Measurements from ENCODE around the gene LAMA5.

Gene LAMA5

DNA sequence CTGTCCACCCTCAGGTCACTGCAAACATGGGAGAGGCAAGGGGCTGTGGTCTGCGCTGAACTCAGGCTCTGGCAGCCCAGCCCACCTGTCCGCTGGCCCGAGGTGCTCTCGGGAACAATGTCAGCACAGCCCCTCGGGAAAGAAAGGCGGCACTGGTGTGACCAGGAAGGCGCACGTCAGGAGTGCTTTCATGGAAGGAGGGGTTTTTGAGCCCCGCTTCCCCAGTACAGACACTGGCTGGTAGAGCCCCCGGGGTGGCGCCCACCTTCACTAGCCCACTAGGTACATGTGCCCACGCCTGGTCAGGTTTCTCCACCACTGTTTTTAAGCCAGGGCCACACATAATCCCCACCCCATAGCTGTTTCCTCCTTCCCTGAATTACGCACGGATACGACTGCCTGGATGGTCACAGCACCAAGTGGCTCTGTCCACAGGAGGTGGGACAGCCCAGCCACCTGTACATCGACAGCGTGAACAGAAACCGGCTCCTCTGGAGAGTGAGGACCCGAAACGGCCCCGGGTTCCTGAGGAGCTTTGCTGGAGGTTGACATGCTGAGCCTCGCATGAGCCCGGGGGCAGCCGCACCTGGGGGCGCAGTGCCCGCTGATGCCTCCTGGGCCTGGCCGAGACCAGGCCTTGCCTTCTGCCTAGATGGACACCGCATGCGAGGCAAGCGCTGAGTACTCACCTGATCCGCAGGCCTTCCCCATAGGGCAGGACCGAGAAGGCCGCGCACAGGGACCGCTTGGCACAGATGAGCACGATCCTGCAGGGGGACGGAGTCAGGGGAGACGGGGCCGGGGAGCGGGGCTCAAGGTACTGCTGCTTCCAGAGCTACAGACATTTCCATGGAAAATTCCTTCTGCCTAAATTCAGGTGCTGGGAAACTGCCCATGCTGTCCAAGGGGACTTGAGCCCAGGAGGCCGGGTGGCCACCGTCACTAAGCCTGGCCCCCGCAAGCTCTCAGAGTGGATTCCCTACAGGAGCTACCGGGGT lies 27.4 kb upstream of the LAMA5 start:
- H3K27me3 ChIP-seq (replicated peaks; ENCODE audit: control insufficient read depth, insufficient read depth, low read length, poor library complexity, severe bottlenecking) = no peaks in the 10 kb centered on the region

GRCh38 chr20:62393830-62394229 lies 26.7 kb upstream of the LAMA5 start:
- Histone ChIP-seq H3K36me3 (ENCODE audit: control insufficient read depth, insufficient read depth, low read length) (peaks cover 29% of the 10 kb centered on the region), H3K4me1 (ENCODE audit: control insufficient read depth, insufficient read depth, low read length, poor library complexity, severe bottlenecking) (no peaks in the 10 kb centered on the region), H3K27ac (ENCODE audit: insufficient read depth, low read length, poor library complexity, severe bottlenecking) (no peak overlapping the region), H3K4me3 (ENCODE audit: insufficient read depth, low read depth, low read length, poor library complexity, severe bottlenecking) (no peak overlapping the region), H3K9me3 (ENCODE audit: control insufficient read depth, low read length) (no peaks in the 10 kb centered on the region), H3K27me3 (replicated peaks; ENCODE audit: control insufficient read depth, insufficient read depth, low read length, poor library complexity, severe bottlenecking) (no peaks in the 10 kb centered on the region)
- no peak for DNase-seq

More for the DNA sequence above, 27.4 kb upstream of the LAMA5 start:
- Histone ChIP-seq H3K4me1 (ENCODE audit: control insufficient read depth, insufficient read depth, low read length, poor library complexity, severe bottlenecking) (no peaks in the 10 kb centered on the region), H3K36me3 (ENCODE audit: control insufficient read depth, insufficient read depth, low read length) (peaks cover 24% of the 10 kb centered on the region), H3K9me3 (ENCODE audit: control insufficient read depth, low read length) (no peaks in the 10 kb centered on the region), H3K4me3 (ENCODE audit: insufficient read depth, low read depth, low read length, poor library complexity, severe bottlenecking) (no peak overlapping the region), H3K27ac (ENCODE audit: insufficient read depth, low read length, poor library complexity, severe bottlenecking) (no peak overlapping the region)
- no peak for DNase-seq

DNA sequence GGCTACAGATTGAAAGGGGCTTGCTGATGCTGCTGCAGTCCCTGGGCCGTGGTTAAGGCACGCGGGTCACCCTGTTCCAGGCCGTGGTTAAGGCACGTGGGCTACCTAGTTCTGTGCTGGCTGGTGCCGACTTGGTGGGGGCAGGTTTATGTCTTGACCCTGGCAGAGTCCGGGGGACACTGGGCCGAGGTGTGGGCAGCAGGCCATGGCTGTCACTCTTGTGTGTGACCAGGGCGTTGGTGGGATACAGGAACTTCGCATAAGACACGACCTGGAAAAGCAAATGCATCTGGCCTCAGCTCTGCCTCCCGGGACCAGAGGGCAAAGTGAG lies 26.2 kb upstream of the LAMA5 start:
- Histone ChIP-seq H3K9me3 (ENCODE audit: control insufficient read depth, low read length) (no peaks in the 10 kb centered on the region), H3K27me3 (replicated peaks; ENCODE audit: control insufficient read depth, insufficient read depth, low read length, poor library complexity, severe bottlenecking) (no peaks in the 10 kb centered on the region), H3K4me3 (ENCODE audit: insufficient read depth, low read depth, low read length, poor library complexity, severe bottlenecking) (no peak overlapping the region), H3K27ac (ENCODE audit: insufficient read depth, low read length, poor library complexity, severe bottlenecking) (no peak overlapping the region), H3K4me1 (ENCODE audit: control insufficient read depth, insufficient read depth, low read length, poor library complexity, severe bottlenecking) (no peaks in the 10 kb centered on the region), H3K36me3 (ENCODE audit: control insufficient read depth, insufficient read depth, low read length) (peaks cover 33% of the 10 kb centered on the region)
- no peak for DNase-seq

GRCh38 chr20:62392621-62393334 lies 25.7 kb upstream of the LAMA5 start:
- Histone ChIP-seq H3K4me3 (ENCODE audit: insufficient read depth, low read depth, low read length, poor library complexity, severe bottlenecking) (no peak overlapping the region), H3K36me3 (ENCODE audit: control insufficient read depth, insufficient read depth, low read length) (peaks cover 33% of the 10 kb centered on the region), H3K27me3 (replicated peaks; ENCODE audit: control insufficient read depth, insufficient read depth, low read length, poor library complexity, severe bottlenecking) (no peaks in the 10 kb centered on the region), H3K9me3 (ENCODE audit: control insufficient read depth, low read length) (no peaks in the 10 kb centered on the region), H3K4me1 (ENCODE audit: control insufficient read depth, insufficient read depth, low read length, poor library complexity, severe bottlenecking) (peaks cover 5% of the 10 kb centered on the region), H3K27ac (ENCODE audit: insufficient read depth, low read length, poor library complexity, severe bottlenecking) (no peak overlapping the region)
- DNase-seq = no peak

- no peak overlapping the region for H3K27ac ChIP-seq (ENCODE audit: insufficient read depth, low read length, poor library complexity, severe bottlenecking)
- peaks cover 33% of the 10 kb centered on the region for H3K36me3 ChIP-seq (ENCODE audit: control insufficient read depth, insufficient read depth, low read length)
- H3K4me1 ChIP-seq (ENCODE audit: control insufficient read depth, insufficient read depth, low read length, poor library complexity, severe bottlenecking) = peaks cover 10% of the 10 kb centered on the region
Observed at GRCh38 chr20:62392077-62392418, 24.9 kb upstream of the LAMA5 start.

DNA sequence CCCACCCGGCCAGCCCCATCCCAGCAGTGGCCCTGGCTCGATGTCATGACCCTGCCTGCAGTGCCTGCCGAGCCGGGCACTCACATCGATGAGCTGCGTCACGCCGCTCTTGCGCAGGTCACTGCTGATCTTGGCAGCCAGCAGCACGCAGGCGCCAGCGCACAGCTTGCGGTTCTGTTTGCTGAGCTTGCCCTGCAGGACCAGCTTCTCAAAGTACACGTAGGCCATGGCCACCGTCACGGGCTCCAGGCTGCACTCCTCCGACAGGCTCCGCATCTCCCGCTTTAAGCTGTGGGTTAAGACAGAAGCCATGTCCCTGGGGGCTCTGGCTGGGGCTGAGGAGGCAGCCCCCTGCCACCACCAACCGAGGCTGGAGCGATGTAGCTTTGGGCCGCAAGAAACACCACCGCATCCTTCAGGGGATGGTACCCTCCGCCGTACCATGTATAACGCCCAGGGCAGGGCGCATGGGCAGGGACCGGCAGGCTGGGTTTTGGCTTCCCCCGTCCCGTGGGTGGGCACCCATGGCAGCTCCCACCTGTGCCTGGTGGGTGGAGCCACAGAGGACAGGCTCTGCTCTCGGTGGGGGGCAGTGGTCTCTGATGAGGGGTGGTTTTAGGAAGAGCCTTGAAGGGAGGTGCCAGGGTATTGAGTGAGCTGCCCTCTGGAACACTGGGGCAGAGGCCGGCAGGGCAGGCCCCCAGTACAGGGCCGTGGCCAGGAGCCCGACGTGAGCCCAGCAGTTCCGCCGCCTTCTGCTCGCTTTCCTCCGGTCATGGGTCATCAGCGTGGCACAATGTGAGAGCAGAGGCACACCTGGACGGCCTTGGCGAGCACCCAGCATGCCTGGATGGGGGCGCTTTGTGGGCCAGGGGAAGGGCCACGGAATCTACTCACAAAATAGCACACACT lies 24.3 kb upstream of the LAMA5 start:
- no peak overlapping the region for H3K27ac ChIP-seq (ENCODE audit: insufficient read depth, low read length, poor library complexity, severe bottlenecking)
- no peaks in the 10 kb centered on the region for H3K9me3 ChIP-seq (ENCODE audit: control insufficient read depth, low read length)
- peaks cover 33% of the 10 kb centered on the region for H3K36me3 ChIP-seq (ENCODE audit: control insufficient read depth, insufficient read depth, low read length)
- no peaks in the 10 kb centered on the region for H3K27me3 ChIP-seq (replicated peaks; ENCODE audit: control insufficient read depth, insufficient read depth, low read length, poor library complexity, severe bottlenecking)
- peaks cover 11% of the 10 kb centered on the region for H3K4me1 ChIP-seq (ENCODE audit: control insufficient read depth, insufficient read depth, low read length, poor library complexity, severe bottlenecking)
- no peak for DNase-seq
- no peak overlapping the region for H3K4me3 ChIP-seq (ENCODE audit: insufficient read depth, low read depth, low read length, poor library complexity, severe bottlenecking)

More at GRCh38 chr20:62392077-62392418, 24.9 kb upstream of the LAMA5 start:
- Histone ChIP-seq H3K9me3 (ENCODE audit: control insufficient read depth, low read length) (no peaks in the 10 kb centered on the region), H3K4me3 (ENCODE audit: insufficient read depth, low read depth, low read length, poor library complexity, severe bottlenecking) (no peak overlapping the region), H3K27me3 (replicated peaks; ENCODE audit: control insufficient read depth, insufficient read depth, low read length, poor library complexity, severe bottlenecking) (no peaks in the 10 kb centered on the region)
- DNase-seq = no peak

- peaks cover 33% of the 10 kb centered on the region for H3K36me3 ChIP-seq (ENCODE audit: control insufficient read depth, insufficient read depth, low read length)
- H3K4me1 ChIP-seq (ENCODE audit: control insufficient read depth, insufficient read depth, low read length, poor library complexity, severe bottlenecking) = peaks cover 19% of the 10 kb centered on the region
- H3K4me3 ChIP-seq (ENCODE audit: insufficient read depth, low read depth, low read length, poor library complexity, severe bottlenecking) = no peak overlapping the region
- no peak overlapping the region for H3K27ac ChIP-seq (ENCODE audit: insufficient read depth, low read length, poor library complexity, severe bottlenecking)
- no peaks in the 10 kb centered on the region for H3K27me3 ChIP-seq (replicated peaks; ENCODE audit: control insufficient read depth, insufficient read depth, low read length, poor library complexity, severe bottlenecking)
- no peaks in the 10 kb centered on the region for H3K9me3 ChIP-seq (ENCODE audit: control insufficient read depth, low read length)
- no peak for DNase-seq
Observed at GRCh38 chr20:62390317-62391164, 23.4 kb upstream of the LAMA5 start.

DNA sequence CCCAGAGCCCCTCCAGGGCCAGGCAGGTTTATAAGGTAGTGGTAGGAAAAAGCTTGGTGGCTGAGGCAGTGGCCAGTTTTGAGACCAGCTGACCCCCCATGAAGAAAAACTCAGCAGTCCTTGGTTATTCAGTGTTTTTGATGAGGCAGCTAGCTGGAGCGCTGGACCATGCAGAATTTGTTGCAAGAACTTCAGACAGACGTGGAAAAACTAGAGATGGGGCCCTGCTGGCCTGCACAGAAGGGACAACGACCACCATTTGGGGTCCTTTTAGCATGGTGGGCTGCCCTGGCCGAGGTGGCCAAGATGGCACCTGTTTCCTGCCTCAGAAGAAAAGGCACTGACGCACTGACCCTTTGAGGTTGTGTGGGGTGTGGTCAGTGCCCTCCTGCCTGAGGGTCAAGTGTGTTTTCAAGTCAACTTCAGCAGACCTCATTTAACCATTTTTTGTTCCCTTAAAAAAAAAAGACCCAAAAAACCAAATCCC lies 22.5 kb upstream of the LAMA5 start:
- no peak for DNase-seq
- Histone ChIP-seq H3K4me3 (ENCODE audit: insufficient read depth, low read depth, low read length, poor library complexity, severe bottlenecking) (no peak overlapping the region), H3K9me3 (ENCODE audit: control insufficient read depth, low read length) (no peaks in the 10 kb centered on the region), H3K27ac (ENCODE audit: insufficient read depth, low read length, poor library complexity, severe bottlenecking) (no peak overlapping the region), H3K27me3 (replicated peaks; ENCODE audit: control insufficient read depth, insufficient read depth, low read length, poor library complexity, severe bottlenecking) (no peaks in the 10 kb centered on the region), H3K36me3 (ENCODE audit: control insufficient read depth, insufficient read depth, low read length) (peaks cover 33% of the 10 kb centered on the region), H3K4me1 (ENCODE audit: control insufficient read depth, insufficient read depth, low read length, poor library complexity, severe bottlenecking) (peaks cover 19% of the 10 kb centered on the region)
